GM21737 (cell line): Measurements from ENCODE around the gene NAGK.
"Not testable (repeated sequence)": the region's sequence is repeated elsewhere in the genome, so short reads cannot be mapped to it uniquely, and the experiment has no call there.

Source experiments
- ATAC-seq: cut with Tn5 transposase; IDR thresholded peaks from one replicate; pipeline ENCODE4 v1.9.1; 2021; ENCODE audit warnings: mild to moderate bottlenecking, moderate library complexity; ENCODE audit not compliant: unreplicated experiment

NAGK gene

GRCh38 chr2:71102981-71103681 is 34.7 kb downstream of the NAGK start:
- ATAC-seq: no peak

DNA sequence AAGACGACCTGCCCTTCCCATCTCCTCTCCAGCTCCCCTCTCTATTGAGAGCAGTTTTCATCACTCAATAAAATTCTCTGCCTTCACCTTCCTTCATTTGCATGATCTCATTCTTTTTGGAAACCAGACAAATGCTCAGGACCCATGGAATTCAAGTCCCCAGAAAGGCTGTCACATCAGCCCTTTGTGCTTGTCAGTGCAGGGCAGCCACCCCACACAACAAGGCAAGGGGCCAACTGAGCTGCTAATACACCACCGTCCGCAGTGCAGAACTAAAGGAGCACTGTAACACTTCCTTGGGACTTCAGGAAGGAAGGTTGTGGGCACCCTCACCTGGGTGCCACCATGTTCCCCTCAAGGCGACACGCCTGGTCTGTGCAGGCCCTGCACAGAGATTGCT is 35.4 kb downstream of the NAGK start:
- ATAC-seq: no peak

DNA sequence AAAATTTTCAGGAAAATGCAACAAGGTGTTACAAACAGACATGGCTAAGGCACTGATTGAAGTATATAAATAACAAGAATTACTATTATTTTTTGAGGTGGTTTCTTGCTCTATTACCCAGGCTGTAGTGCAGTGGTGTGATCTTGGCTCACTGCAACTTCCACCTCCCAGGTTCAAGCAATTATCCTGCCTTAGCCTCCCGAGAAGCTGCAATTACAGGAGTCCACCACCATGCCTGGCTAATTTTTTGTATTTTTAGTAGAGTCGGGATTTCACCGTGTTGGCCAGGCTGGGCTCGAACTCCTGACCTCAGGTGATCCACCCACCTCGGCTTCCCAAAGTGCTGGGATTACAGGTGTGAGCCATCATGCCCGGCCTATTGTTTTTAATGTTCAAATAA is 38.0 kb downstream of the NAGK start:
- ATAC-seq: not testable (repeated sequence)

GRCh38 chr2:71108091-71108490 is 39.6 kb downstream of the NAGK start:
- no peak for ATAC-seq

GRCh38 chr2:71113843-71114242 is 45.4 kb downstream of the NAGK start:
- ATAC-seq: no peak

- no peak for ATAC-seq
These were observed 48.6 kb downstream of the NAGK start for GRCh38 chr2:71117063-71117462.

DNA sequence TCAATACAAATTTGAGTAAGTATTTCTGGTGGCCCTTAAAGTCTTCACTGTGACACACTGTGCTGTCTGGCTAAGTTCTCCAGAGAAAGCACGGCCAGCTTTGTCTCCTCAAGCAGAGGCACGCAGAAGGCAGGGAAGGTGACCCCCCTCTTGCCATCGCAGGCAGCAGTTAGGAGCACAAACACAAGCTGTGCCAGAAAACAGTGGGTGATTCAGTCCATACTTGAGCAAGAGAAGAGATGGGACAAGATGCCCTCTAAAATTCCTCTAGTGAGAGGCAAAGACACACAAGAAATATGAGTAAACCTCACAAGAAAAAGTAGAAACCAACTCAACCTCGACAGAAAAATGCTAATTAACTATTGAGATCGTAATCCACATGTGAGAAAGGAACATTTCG is 51.7 kb downstream of the NAGK start:
- ATAC-seq: no peak

GRCh38 chr2:71121479-71121878 is 53.0 kb downstream of the NAGK start:
- no peak for ATAC-seq

- ATAC-seq: no peak
These were observed 54.2 kb downstream of the NAGK start for GRCh38 chr2:71122387-71123298.

DNA sequence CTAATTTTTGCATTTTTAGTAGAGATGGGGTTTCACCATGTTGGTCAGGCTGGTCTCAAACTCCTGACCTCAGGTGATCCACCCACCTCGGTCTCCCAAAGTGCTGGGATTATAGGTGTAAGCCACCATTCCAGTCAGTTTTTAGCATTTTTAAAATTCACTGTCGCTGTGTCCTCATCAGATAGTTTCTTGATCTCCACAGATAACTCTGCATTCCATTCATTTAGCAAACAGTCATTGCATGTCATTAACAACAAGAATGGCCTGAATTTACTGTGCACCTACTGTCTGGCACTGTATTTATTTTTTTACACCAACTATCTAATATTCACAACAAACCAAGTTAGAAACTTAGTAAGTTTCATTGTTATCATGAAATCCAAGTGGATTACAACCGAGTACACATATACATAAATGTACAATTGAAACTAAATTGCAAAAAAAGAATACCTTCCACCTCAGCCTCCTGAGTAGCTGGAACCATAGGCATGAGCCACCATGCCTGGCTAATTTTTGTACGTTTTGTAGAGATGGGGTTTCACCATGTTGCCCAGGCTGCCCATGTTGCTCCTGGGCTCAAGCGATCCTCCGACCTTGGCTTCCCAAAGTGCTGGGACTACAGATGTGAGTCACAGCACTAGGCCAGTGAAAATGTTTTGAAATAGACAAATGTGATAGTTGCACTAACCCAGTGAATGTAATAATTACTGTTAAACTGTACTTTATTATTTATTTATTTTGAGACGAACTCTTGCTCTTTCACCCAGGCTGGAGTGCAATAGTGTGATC is 57.3 kb downstream of the NAGK start:
- no peak for ATAC-seq

- no peak for ATAC-seq
These were observed 58.5 kb downstream of the NAGK start for GRCh38 chr2:71126957-71127356.
